Astrocyte of the hippocampus (primary cell): ENCODE results near the gene SLTM.
"Not testable (repeated sequence)": the region's sequence is repeated elsewhere in the genome, so short reads cannot be mapped to it uniquely, and the experiment has no call there.

Experiments used
- DNase-seq: peaks from one replicate; pipeline ENCODE4 v3.0.0; 2011; ENCODE audit warnings: low read depth, low spot score

The SLTM gene

GRCh38 chr15:58933281-58934113, at the start of gene SLTM:
SLTM (minus strand) TSS chr15:58933679; CDS start chr15:58933565, 114 bp downstream.
- DNase-seq, result peak; percentile 99

GRCh38 chr15:58983261-58983660, 49.8 kb upstream of the SLTM start:
- no peak for DNase-seq

GRCh38 chr15:58981808-58982475, 48.5 kb upstream of the SLTM start:
- DNase-seq, result no peak

GRCh38 chr15:58980351-58980939, 47.0 kb upstream of the SLTM start:
- DNase-seq, result peak; percentile 45

- no peak for DNase-seq
Observed at GRCh38 chr15:58977887-58978286, 44.4 kb upstream of the SLTM start.

GRCh38 chr15:58967479-58967878, 34.0 kb upstream of the SLTM start:
- DNase-seq, result no peak

- DNase-seq, result no peak
Observed at GRCh38 chr15:58966698-58967097, 33.2 kb upstream of the SLTM start.

- DNase-seq, result no peak
Observed at GRCh38 chr15:58962662-58963565, 29.4 kb upstream of the SLTM start.

GRCh38 chr15:58962136-58962535, 28.7 kb upstream of the SLTM start:
- no peak for DNase-seq

GRCh38 chr15:58958811-58959210, 25.3 kb upstream of the SLTM start:
- DNase-seq, result no peak

- DNase-seq, result peak; percentile 68
Observed at GRCh38 chr15:58957101-58957973, 23.9 kb upstream of the SLTM start.

- peak; percentile 19 for DNase-seq
Observed at GRCh38 chr15:58952751-58953150, 19.3 kb upstream of the SLTM start.

- DNase-seq, result peak; percentile 65
Observed at GRCh38 chr15:58951388-58952007, 18.0 kb upstream of the SLTM start.

GRCh38 chr15:58947179-58947578, 13.7 kb upstream of the SLTM start:
- DNase-seq, result no peak

- DNase-seq, result not testable (repeated sequence)
Observed at GRCh38 chr15:58934974-58935373, 1.5 kb upstream of the SLTM start.

- no peak for DNase-seq
Observed at GRCh38 chr15:58934521-58934920, 1.0 kb upstream of the SLTM start.

- no peak for DNase-seq
Observed at GRCh38 chr15:58934114-58934447, 602 bp upstream of the SLTM start.

- peak; percentile 76 for DNase-seq
Observed at GRCh38 chr15:58932710-58933280, 684 bp downstream of the SLTM start.

GRCh38 chr15:58931987-58932588, 1.4 kb downstream of the SLTM start:
- DNase-seq, result peak; percentile 61
